T1000 (cell line): ENCODE measurements around the gene DUOX1.

Source experiments
- DNase-seq: peaks from one replicate; lab custom pipeline; 2025; ENCODE audit warnings: mixed read lengths; lab: John Stamatoyannopoulos, UW

Gene DUOX1

GRCh38 chr15:45168751-45169551 lies 39.2 kb downstream of the DUOX1 start:
- no peak for DNase-seq

GRCh38 chr15:45169608-45170480 lies 40.0 kb downstream of the DUOX1 start:
- DNase-seq: no peak

- DNase-seq: no peak
These were observed 42.1 kb downstream of the DUOX1 start for GRCh38 chr15:45171912-45172311.

- DNase-seq: no peak
These were observed 44.3 kb downstream of the DUOX1 start for GRCh38 chr15:45174069-45174468.

GRCh38 chr15:45174577-45174976 lies 44.8 kb downstream of the DUOX1 start:
- no peak for DNase-seq

GRCh38 chr15:45177285-45177684 lies 47.5 kb downstream of the DUOX1 start:
- DNase-seq: no peak

- no peak for DNase-seq
These were observed 49.6 kb downstream of the DUOX1 start for GRCh38 chr15:45179221-45179985.

GRCh38 chr15:45180201-45180600 lies 50.4 kb downstream of the DUOX1 start:
- no peak for DNase-seq

- DNase-seq: no peak
These were observed 51.0 kb downstream of the DUOX1 start for GRCh38 chr15:45180648-45181436.

- DNase-seq: no peak
These were observed 51.9 kb downstream of the DUOX1 start for GRCh38 chr15:45181491-45182285.

GRCh38 chr15:45182996-45183395 lies 53.2 kb downstream of the DUOX1 start:
- DNase-seq: no peak

GRCh38 chr15:45183511-45183910 lies 53.7 kb downstream of the DUOX1 start:
- no peak for DNase-seq

GRCh38 chr15:45184562-45185041 lies 54.8 kb downstream of the DUOX1 start:
- DNase-seq: no peak

GRCh38 chr15:45185069-45185779 lies 55.4 kb downstream of the DUOX1 start:
- no peak for DNase-seq

- no peak for DNase-seq
These were observed 56.3 kb downstream of the DUOX1 start for GRCh38 chr15:45185903-45186770.

GRCh38 chr15:45186771-45187577 lies 57.2 kb downstream of the DUOX1 start:
- no peak for DNase-seq

GRCh38 chr15:45187578-45187893 lies 57.7 kb downstream of the DUOX1 start:
- DNase-seq: no peak
